Dedifferentiated amniotic fluid mesenchymal stem cell (primary cell): Measurements from ENCODE around the gene TCF25.
"Not testable (repeated sequence)": the region's sequence is repeated elsewhere in the genome, so short reads cannot be mapped to it uniquely, and the experiment has no call there.

Source experiments
- DNase-seq: peaks from one replicate; pipeline ENCODE4 v3.0.0-alpha.2; 2016; ENCODE audit errors: extremely low spot score

Gene TCF25

DNA sequence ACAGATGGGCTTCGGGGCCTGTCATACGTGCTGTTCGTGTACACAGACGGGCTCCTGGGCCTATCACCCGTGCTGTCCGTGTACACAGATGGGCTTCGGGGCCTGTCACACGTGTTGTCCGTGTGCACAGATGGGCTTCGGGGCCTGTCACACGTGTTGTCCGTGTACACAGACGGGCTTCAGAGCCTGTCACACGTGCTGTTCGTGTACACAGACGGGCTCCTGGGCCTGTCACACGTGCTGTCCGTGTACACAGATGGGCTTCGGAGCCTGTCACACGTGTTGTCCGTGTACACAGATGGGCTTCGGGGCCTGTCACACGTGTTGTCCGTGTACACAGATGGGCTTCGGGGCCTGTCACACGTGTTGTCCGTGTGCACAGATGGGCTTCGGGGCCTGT, 5.7 kb downstream of the TCF25 start:
- not testable (repeated sequence) for DNase-seq

DNA sequence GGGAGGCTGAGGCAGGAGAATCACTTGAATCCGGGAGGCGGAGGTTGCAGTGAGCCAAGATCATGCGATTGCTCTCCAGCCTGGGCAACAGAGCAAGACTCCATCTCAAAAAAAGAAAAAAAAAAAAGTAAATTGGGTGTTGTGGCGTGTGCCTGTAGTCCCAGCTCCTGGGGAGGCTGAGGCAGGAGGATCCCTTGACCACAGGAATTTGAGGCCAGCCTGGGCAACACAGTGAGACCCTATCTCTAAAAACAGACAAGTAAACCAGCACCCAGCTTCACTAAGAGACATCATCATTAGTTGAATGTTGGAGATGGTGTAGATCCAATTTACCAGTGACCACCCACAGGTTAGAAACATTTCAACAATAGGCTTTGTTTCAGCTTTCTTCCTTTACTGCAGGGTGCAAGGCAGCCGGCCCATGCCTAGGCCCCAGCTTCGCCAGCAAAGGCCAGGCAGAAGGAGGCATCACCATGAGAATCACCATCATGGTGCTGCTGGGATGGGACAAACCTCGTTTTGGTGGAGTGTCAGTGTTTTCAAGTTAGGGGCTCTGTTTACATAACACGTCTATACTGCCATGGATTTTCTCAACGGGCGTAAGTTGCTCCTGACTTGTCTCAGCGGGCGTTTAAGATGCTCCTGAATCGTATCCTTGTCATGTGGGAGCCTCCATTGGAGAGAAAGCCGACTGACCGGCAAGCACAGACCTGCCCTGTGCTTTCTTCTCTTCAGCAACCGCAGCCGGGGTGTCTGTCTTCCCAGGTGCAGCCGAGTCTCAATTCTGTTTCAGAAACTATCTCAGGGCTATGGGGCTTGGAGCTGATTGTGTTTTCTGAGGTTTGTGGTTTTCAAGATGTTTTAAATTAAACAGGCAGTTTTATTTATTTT, 7.3 kb downstream of the TCF25 start:
- DNase-seq = no peak

DNA sequence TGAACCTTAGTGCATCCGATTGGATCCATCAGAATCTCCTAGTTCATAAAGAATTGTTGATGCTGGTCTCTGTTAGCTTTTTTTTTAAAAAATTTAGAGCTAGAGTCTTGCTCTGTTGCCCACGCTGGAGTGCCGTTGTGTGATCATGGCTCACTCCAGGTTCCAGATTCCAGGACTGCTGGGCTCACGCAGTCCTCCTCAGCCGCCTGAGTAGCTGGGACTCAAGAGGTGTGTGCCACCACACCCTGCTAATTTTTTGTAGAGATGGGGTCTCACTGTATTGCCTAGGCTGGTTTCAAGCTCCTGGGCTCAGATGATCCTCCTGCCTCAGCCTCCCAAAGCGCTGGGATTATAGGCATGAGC, 8.0 kb downstream of the TCF25 start:
- DNase-seq = no peak

DNA sequence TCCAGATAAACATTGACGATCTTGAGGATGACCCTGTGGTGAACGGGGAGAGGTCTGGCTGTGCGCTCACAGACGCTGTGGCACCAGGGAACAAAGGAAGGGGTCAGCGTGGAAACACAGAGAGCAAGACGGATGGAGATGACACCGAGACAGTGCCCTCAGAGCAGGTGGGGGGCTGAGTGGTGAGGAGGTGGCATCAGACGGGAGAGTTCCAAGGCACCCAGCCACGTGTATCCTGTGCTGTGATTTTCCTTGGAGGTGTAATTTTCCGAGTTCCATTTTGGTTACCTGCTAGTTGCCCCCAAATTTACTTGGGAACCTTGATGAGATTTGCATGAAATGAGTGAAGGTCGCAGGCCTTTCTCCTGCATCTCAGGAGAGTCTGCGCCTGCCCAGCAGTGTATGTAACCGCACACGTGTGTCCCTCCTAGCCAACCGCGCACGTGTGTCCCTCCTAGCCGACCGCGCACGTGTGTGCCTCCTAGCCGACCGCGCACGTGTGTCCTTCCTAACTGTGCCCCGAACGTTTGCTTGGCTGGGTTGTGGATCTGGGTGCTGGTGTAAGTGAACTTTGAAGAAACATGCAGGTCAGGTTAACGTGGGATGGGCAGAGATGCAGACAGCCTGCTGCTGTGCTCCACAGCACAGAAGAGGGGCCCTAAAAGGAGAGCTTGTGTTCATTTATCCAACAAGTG, 10.1 kb downstream of the TCF25 start:
- DNase-seq = no peak

DNA sequence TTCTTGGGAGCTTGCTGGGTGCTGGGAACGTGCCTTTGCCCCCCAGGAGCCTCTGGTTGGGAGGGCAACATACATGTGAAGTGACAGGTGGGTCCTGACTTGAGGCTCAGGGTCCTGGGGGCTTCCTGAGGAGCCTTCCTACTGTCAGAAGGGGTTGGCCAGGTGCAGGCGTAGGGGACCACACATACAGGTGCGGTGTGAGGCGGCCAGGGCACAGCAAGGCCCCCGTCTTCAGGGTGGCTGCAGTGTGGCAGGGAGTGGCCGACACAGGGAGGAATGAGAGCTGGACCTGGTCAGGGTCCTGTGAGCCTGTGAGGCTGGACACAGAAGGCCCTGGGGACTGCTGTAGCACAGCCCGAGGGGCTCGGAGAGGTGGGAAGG, 10.6 kb downstream of the TCF25 start:
- no peak for DNase-seq

DNA sequence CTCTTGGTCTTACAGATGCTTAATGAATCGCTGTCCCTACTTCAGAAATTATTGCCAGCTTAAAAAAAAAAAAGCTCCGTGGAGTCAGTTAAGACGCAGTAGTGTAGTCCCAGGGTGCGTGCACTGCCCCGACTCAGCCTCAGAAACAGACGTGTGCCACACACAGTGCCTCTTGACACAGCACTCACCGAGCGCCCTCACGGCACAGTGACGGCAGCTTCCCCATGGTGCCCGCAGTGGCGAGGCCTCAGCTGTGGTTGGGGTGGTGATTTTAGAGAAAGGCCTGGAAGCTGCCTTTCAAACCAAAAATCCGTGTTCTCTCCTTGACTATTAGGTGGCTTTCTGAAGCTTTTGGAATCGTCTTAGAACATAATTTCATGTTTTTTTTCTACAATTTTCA, 13.9 kb downstream of the TCF25 start:
- DNase-seq = no peak

DNA sequence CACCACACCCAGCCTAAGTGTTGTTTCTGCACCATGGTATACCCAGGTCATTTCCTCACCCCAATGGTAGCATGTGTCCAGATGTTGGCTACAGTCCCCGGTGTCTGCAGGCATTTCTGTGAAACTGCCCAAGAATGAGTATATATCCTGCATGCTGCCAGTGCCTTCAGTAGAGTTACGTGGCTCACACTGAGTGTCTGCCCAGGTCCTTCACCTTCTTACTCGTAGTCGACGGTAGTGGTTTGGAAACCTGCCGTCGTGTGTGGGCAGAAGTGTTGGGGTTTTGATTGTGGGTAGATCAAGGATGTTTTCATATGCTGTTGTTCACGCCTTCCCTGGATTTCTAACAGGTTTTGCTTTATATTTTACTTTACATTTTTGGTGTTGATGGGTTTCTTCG, 16.8 kb downstream of the TCF25 start:
- DNase-seq = no peak

DNA sequence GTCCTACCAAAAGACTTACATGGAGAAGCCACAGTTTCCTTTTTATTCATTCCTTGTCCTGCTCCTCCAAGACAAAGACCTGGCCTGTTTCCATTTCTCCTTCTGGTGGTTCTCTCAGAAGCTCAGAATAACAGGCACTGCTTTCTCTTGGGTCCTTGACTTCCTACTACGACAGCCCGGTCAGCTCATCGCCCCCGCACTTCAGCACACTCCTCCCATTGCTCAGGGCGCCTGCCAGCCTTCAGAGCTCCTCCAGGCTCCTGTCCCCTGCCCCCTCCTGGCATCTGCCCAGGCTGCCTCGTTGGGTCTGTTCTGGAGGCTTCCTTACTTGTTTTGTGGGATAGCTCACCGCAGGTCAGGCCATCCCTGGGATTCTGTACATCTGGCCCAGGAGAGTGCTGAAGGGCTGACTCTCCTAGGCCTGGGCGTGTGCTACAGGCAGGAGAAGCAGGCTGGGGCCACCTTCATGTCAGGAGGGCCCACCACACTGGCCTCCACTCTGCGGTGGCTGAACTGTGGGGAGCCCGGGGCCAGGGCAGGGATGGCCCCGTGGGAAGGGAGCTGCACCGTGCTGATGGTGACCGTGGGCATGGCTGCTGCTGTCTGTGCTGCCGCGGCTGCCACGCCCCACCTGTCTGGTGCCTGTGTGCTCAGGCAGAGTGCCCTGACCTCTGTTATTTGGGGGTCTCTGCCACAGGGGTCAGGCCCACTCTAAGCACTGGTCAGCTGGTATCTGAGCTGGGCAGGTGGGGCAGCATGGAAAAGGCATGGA, 17.7 kb downstream of the TCF25 start:
- DNase-seq = no peak

DNA sequence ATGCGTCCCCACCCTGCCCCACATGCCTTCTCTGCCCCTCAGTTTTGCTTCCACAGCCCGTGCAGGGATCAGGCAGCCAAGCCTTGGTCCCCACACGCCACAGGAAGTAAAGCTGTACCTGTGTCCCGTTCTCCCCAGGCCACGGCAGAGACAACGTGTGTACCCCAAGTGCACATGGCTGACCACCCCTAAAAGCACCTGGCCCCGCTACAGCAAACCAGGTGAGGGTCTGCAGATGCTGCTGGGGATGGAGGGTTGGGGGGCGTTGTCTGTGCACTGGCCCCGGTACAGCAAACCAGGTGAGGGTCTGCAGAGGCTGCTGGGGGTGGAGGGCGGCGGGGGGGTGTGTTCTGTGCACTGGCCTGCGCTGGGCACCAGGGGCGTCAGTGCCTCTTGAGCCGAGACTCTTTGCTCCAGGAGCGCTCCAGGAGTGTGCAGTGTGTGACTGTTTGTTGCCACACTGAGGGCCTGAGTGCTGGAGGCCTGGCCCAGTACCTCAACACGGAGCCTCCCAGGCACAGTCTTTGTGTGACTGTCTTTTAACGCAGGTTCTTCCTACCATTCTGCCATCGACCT, 18.8 kb downstream of the TCF25 start:
- DNase-seq = no peak

DNA sequence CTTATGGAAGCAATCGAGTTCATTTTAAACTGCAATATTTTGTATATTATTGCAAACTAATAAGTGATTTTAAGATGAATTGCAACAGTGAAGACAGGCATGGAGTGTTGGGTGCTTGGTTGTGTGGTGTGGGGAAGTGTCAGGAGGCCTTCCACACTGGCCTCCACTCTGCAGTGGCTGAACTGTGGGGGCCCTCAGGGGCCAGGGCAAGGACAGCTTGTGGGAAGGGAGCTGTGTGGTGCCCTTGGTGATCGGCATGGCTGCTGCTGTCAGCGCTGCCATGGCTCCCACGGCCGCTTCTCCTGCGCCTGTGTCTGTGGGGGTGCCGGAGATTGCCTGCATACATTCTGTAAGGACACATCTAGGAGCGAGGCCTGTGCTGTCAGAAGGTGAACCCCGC, 19.2 kb downstream of the TCF25 start:
- DNase-seq = no peak

DNA sequence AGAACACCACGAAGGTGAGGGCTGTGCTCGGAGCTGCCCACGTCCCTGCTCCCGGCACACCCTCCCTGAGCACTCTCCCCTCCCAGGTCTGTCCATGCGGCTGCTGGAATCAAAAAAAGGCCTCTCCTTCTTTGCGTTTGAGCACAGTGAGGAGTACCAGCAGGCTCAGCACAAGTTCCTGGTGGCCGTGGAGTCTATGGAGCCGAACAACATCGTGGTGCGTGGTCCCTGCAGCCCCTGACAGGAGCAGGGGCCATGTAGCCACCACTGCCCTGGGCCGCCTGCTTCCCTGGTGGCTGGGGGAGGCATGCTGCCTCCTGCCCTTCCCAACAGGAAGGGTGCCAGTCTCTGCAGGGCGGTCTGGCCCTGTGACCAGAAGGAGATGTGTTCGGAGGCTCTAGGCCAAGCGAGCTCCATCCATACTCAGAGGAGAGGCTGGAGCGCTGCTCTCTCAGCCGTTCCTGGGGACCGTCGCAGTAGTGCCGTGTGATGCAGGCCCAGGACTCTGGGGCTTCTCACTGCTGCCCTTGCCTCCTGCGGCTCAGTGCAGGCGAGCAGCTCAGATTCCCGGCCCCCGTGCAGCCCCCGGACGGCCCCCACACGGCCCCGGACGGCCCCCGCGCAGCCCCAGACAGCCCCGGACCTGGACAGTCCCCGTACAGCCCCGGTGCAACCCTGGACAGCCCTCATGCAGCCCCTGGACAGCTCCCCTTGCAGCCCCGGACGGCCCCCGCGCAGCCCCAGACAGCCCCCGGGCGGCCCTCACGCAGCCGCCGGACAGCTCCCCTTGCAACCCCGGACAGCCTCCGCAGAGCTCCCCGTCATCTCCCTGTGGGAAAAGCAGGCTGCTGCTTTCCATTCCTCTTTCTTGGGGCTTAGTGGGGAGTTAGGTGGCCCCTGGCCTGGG, 20.5 kb downstream of the TCF25 start:
- no peak for DNase-seq

DNA sequence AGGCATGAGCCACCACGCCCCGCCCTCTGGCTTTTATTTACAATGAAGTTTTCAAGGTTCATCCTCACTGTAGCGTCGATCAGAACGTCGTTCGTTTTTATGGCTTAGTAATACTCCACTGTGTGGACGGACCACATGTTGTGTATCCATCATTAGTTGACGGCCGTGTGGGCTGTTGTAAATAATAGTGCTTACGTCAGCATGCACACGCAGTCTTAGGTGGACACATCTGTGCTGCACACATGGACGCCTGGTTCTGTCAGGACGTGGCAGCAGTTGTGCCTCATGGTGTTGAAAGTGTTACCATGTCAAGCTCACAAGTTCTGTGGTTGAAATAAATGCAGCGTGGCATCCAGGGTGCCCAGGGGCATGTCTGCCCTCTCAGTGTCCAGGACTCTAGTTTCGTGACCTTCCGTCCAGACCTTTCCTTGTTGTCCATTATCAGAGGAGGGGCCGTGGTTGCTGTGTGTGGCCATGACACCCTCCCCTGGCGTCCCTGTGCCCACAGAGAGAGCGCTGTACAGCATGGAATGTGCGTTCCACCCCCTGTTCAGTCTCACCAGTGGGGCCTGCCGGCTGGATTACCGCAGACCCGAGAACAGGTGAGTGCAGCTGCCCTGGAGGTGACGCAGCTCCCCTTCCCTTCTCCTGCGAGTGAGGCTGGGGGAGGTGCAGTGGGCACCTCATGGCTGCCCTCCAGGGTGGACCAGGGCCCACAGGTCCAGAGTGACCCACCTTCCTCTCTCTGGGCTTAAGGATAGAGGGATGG, 22.3 kb downstream of the TCF25 start:
- DNase-seq = no peak

DNA sequence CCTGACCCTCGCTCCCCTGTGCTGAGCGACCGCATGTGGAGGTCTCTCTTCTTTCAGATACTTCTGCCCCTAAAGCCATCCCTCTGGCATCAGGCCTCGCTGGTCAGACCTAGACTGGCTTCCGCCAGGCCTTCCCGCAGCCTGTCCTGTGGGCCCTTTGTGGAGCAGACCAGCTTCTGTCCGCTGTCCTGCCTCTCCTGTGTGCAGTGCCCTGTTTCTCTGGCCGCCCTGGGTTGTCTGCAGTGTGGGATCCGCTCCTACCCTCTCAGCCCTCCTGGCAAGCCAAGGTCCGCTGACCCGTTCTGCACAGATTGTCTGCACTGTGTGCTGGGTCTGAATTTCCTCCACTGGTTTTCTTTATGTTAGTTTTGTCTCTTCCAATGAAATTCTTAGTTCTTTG, 23.8 kb downstream of the TCF25 start:
- DNase-seq = no peak

DNA sequence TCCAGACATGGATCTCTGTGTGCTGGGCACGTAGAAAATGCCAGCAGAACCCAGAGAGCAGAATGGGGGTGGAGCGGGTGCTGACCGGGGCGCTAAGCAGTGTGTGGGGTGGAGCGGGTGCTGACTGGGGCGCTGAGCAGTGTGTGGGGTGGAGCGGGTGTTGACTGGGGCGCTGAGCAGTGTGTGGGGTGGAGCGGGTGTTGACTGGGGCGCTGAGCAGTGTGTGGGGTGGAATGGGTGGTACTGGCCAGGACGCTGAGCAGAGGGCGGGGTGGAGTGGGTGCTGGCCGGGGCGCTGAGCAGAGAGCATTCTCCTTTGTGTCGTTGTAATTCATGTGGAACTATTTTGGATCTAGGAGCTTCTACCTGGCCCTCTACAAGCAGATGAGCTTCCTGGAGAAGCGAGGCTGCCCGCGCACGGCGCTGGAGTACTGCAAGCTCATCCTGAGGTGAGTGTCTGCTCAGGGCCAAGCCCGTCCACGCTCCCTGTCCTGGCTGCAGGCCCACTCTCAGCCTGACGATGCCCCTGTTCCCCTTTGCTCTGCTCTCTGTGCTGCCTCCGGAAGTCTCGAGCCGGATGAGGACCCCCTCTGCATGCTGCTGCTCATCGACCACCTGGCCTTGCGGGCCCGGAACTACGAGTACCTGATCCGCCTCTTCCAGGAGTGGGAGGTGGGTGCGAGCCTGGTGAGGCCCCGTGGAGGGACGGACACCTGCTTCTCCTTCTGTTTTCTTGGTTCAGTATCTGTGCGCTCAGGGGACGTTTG, 25.0 kb downstream of the TCF25 start:
- DNase-seq = no peak

DNA sequence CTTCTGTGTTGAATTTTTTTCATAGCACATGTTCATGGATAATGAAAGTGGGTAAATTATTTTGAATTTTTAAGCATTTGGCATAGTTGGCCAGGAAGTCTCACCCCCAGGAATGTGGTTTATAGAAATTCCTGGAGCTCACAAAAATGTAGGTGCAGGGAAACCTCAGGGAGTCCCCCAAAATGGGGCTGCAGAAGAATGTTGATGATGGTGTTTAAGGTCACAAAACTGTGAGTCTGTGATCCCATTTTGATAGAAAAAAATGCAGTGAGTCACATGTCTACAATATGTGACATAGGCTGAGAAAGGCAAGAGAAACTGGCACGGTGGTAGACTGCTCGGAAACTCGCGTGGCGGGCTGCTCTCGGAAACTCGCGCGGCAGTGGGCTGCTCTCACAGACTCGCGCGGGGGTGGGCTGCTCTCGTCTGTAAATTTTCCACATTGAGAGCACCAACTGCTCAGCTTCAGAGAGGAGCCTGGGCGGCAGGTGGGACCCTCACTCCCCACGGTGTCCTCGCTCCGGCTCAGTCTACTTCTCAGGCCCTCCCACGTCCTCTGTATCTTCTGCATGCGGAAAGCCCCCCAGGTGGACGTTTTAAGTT, 26.6 kb downstream of the TCF25 start:
- no peak for DNase-seq

DNA sequence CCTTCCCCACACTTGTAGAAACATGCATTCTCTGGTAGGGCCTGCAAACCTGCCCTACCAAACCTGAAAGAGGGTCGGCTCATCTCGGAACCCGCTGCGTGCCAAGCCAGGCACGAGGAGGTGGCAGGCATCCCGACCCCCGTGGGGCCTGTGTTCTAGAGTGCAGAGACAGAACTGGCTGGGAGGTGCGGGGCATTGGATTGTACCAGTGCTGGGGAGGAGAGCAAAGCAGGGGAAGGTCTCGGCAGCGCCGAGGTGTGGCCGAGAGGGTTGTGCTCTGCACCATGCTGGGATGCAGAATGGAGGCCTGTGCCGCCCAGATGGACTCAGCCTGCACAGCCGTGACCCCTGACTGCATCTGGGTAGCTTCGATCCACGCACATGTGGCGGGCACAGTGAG, 27.5 kb downstream of the TCF25 start:
- DNase-seq = no peak

DNA sequence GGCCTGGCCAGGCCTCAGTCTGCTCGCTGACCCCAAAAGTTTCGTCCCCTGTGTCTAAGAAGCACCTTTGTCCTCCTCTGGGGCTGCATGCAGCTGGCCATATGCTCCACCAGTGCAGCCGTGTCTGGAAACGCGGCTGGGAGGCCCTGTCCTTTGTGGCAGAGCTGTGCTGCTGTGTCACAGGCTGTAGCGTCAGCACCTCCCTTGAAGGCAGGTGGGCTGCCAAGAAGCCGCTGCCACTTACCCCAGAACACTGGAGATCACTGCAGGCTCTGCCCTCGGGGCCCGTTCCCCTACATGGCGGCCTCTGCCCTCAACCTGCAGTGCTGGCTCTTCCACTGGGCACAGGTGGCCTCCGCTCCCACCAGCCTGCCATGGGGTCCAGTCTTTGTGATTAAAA, 29.6 kb downstream of the TCF25 start:
- no peak for DNase-seq

DNA sequence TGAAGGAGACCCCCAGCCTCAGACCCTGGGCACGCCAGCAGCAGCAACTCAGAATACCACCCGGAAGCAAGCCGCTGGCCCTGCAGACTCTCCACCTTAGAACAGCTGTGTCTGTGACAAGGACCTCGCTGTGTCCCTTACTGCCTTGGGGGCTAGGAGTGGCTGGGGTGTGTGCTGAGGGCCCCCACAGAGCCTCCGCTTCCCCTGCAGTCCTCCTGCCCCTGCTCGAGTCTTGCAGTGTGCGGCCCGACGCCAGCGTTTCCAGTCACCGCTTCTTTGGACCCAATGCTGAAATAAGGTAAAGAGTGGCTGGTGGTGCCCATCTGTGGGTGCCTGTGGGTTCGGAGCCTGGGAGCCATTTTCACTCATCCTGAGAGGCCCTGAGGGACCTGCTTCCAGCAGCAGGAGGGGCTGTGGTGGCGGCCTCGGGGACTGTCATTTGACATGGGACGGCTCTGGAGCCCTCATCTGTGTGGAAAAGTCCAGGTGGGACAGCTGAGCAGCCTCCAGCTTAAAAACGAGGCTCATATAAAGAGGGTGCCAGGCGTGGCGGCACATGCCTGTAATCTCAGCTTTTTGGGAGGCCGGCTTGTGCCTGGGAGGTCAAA, 30.6 kb downstream of the TCF25 start:
- DNase-seq = no peak
